Activated CD8-positive, alpha-beta T cell treated with anti-CD3 and anti-CD28 coated beads for 36 hours (primary cell): ENCODE data around the gene P4HB. TPM values are rescaled to one million over a fixed set of nuclear protein-coding genes. Genes with fewer than 3 reads are reported as not detected.

Source experiments
- ATAC-seq: fragments of 200-7000 bp; cut with Tn5 transposase; one replicate; pipeline ENCODE4 v1.10.0; 2021; ENCODE audit warnings: mild to moderate bottlenecking, moderate library complexity
- CTCF ChIA-PET: fragments of 350-600 bp; sonication (Branson Sonifier 250); formaldehyde crosslinking; loops from one replicate; lab custom pipeline; 2021; ENCODE audit warnings: antibody characterized with exemption; lab: Charles Lee
- POLR2A ChIA-PET: fragments of 350-600 bp; sonication (Branson Sonifier 250); formaldehyde crosslinking; loops from one replicate; lab custom pipeline; 2021; ENCODE audit warnings: antibody characterized with exemption; lab: Charles Lee
- DNase-seq: peaks from one replicate; pipeline ENCODE4 v3.0.0-alpha.2; 2020
- H3K27ac Mint-ChIP-seq: one replicate; pipeline ENCODE4 v1.8.0; 2021; ENCODE audit warnings: mild to moderate bottlenecking, mixed read lengths
- H3K27me3 Mint-ChIP-seq: one replicate; pipeline ENCODE4 v1.8.0; 2021; ENCODE audit warnings: mixed read lengths
- H3K36me3 Mint-ChIP-seq: one replicate; pipeline ENCODE4 v1.8.0; 2021; ENCODE audit warnings: low read depth, mixed read lengths
- H3K4me1 Mint-ChIP-seq: one replicate; pipeline ENCODE4 v1.8.0; 2021; ENCODE audit warnings: low read depth, mixed read lengths
- H3K4me3 Mint-ChIP-seq: one replicate; pipeline ENCODE4 v1.8.0; 2021; ENCODE audit warnings: mild to moderate bottlenecking, moderate library complexity, mixed read lengths
- H3K9me3 Mint-ChIP-seq: one replicate; pipeline ENCODE4 v1.8.0; 2021; ENCODE audit warnings: mixed read lengths
- intact Hi-C: fragments of 100-400 bp; cut with micrococcal nuclease; formaldehyde crosslinking; loops from one replicate; pipeline ENCODE4 v1.10.0; 2022
- total RNA-seq, 2 experiments: library from RNA; stranded (reverse); gene quantifications; one replicate each; pipeline ENCODE4 v1.2.3, GENCODE V29; 2021
- TF ChIP-seq, protein P1 (sequence below): fragments of 200-600 bp; IDR thresholded peaks from one replicate; pipeline ENCODE4 v1.8.0; 2022; ENCODE audit warnings: antibody characterized with exemption, mild to moderate bottlenecking

The P4HB gene
- total RNA-seq, 2 experiments from 2014 or later = 408 to 434 TPM

DNA sequence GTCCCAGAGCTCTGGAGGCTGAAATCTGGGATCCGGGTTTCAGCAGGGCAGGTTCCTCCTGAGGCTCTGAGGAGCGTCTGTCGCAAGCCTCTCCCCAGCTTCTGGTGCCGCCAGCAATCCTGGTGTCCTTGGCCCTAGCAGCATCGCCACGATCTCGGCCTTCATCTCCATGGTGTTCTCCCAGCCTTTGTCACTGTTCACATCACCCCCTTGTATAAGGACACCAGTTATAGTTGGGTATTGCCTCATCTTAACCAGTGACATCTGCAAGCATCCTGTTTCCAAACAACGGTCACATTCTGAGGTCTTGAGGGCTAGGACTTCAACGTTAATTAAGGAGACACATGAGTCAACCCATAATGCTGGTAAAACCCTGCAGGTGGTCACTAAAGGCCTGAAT lies 22.7 kb downstream of the P4HB start:
- H3K36me3 Mint-ChIP-seq = no peaks in the 10 kb centered on the region
- H3K27ac Mint-ChIP-seq = no peak overlapping the region
- H3K4me1 Mint-ChIP-seq = peaks cover 3% of the 10 kb centered on the region
- no peaks in the 10 kb centered on the region for H3K9me3 Mint-ChIP-seq
- intact Hi-C loops = no loop called here
- TF ChIP-seq, protein P1, sequence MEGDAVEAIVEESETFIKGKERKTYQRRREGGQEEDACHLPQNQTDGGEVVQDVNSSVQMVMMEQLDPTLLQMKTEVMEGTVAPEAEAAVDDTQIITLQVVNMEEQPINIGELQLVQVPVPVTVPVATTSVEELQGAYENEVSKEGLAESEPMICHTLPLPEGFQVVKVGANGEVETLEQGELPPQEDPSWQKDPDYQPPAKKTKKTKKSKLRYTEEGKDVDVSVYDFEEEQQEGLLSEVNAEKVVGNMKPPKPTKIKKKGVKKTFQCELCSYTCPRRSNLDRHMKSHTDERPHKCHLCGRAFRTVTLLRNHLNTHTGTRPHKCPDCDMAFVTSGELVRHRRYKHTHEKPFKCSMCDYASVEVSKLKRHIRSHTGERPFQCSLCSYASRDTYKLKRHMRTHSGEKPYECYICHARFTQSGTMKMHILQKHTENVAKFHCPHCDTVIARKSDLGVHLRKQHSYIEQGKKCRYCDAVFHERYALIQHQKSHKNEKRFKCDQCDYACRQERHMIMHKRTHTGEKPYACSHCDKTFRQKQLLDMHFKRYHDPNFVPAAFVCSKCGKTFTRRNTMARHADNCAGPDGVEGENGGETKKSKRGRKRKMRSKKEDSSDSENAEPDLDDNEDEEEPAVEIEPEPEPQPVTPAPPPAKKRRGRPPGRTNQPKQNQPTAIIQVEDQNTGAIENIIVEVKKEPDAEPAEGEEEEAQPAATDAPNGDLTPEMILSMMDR = no peak
- ATAC-seq = no peak
- ChIA-PET CTCF (no interaction called here), POLR2A (interaction anchor here (0.6 to 0.7 kb wide), 3 partner anchors 9 to 22 kb away, joined by 3 read pairs; no protein-coding TSS in a partner anchor)
- no peak overlapping the region for H3K4me3 Mint-ChIP-seq
- H3K27me3 Mint-ChIP-seq = no peaks in the 10 kb centered on the region
- DNase-seq = no peak

DNA sequence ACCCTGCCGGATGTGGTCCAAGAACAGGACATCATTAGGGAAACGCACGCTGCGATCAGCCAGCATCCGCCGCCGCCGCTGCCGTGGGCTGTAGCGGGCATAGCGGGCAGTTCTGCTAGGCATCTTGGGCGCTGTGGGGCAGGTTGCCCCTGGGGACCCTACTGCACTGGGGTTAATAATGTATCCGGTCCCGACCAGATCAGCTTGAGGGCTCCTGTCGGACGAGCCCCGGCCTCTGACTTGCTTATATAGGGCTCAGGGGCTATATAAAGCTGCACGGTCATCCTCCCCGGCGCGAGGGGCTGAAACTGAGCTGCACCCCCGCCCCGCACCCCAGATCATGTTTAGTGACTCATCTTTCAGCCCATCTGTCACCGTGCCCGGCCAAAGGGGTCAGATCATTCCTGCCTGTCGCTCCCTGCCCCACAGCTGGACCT lies 25.5 kb downstream of the P4HB start, which contains the start of gene PPP1R27:
PPP1R27 (minus strand) TSS at position 220 of the 437 bp plus-strand sequence; CDS start at position 123, 97 bp downstream.
- CTCF ChIA-PET = interaction anchor here (1.2 kb wide), 1 partner anchor 35 kb away, joined by 3 read pairs; no protein-coding TSS in a partner anchor

DNA sequence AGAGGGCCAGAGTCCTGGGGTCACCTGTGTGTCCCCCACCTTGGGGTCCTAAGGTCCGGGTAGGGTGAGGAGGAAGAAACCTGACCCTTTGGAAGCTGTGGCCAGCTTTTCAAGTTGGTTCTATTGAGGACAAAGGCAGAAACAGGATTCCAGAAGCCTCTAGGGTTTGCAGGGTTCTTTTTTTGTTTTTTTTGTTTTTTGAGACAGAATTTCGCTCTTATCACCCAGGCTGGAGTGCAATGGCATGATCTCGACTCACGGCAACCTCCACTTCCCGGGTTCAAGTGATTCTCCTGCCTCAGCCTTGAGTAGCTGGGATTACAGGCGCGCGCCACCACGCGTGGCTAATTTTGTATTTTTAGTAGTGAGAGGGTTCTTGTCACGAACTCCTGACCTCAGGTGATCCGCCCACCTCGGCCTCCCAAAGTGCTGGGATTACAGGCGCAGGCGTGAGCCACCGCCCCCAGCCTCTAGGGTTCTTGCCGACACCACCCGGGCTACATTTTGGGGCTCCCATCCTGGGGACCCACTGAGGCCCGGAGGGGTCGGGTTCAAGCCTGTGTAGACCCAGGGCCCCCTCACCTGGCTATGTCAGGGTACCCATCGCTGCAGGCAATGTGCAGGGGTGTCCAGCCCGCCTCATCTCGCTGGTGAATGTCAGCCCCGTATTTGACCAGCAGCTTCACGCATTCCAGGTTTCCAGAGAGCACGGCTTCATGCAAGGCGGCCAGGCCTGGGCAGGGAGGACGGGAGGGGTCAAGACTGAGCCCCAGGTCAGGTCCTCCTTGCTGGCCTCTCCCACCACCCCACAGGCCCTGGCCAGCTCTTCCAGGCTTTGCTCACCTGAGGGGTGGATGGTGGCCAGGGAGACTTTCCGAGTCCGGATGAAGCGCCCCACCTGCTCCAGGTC lies 26.2 kb downstream of the P4HB start:
- TF ChIP-seq, protein P1 = no peak
- no peaks in the 10 kb centered on the region for H3K9me3 Mint-ChIP-seq
- no peaks in the 10 kb centered on the region for H3K27me3 Mint-ChIP-seq

More for the DNA sequence above, 25.5 kb downstream of the P4HB start, which contains the start of gene PPP1R27:
- intact Hi-C loops = no loop called here
- POLR2A ChIA-PET = interaction anchor here (1.6 to 2.5 kb wide), 2 partner anchors 8 to 17 kb away, joined by 8 to 11 read pairs; no protein-coding TSS in a partner anchor
- Mint-ChIP-seq H3K27ac (peak within 1 kb of the TSS; percentile 91), H3K36me3 (peaks cover 3% of the 10 kb centered on the region), H3K9me3 (no peaks in the 10 kb centered on the region), H3K4me1 (peaks cover 20% of the 10 kb centered on the region), H3K27me3 (no peaks in the 10 kb centered on the region), H3K4me3 (peak within 1 kb of the TSS; percentile 88)
- TF ChIP-seq, protein P1 = no peak
- ATAC-seq (no peak), DNase-seq (no peak)

DNA sequence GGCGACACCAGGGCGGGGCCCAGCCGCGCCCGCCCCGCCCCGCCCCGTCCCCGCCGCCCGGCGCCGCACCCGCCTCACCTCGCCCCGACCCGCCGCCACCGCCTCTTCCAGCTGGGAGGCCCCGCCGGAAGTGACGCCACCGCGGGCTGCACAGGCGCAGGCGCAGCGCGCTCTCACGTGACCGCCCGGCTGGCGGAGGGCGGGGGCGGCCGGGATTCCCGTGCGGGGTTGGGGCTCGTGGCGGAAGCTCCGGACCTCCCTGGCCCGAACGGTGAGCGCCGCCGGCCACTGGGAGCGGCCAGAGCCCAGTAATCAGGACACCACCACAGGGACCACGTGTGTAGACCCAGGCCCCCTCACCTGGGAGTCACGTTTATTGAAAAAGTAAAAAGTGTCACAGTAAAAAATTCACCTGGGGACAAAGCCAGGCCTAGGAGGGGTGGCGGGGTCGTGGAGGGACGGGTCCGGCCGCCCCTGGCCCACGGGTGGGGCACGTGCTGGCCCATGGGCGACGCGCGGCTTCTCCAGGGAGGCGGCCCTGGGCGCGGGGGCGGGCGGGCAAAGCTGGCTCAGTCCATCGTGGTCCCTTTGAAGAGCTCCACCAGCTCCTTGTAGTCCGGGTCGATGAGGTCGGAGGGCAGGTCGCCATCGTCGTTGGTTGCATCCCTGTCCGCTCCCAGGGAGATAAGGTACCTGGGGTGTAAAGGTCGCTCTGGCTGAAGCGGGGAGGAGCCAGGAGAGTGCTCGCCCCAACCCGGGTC lies 27.0 kb downstream of the P4HB start, which contains the start of gene MCRIP1:
MCRIP1 (minus strand) TSS at position 132 of the 761 bp plus-strand sequence. CDS start 8,785 bp downstream, outside the sequence.
- peak within 1 kb of the TSS; percentile 95 for H3K27ac Mint-ChIP-seq
- TF ChIP-seq, protein P1 = no peak
- H3K27me3 Mint-ChIP-seq = no peaks in the 10 kb centered on the region
- ChIA-PET POLR2A (interaction anchor here (0.6 to 2.8 kb wide), 13 partner anchors 9 to 465 kb away, joined by 3 to 14 read pairs (median 5); partner anchors contain the start of genes ARHGDIA and MRPL12), CTCF (interaction anchor here (1.0 kb wide), 1 partner anchor 99 kb away, joined by 3 read pairs; no protein-coding TSS in a partner anchor)
- peaks cover 25% of the 10 kb centered on the region for H3K4me1 Mint-ChIP-seq
- peaks cover 3% of the 10 kb centered on the region for H3K36me3 Mint-ChIP-seq
- no peaks in the 10 kb centered on the region for H3K9me3 Mint-ChIP-seq
- intact Hi-C loops = no loop called here
- ATAC-seq (peak; percentile 82), DNase-seq (peak; percentile 96)
- peak within 1 kb of the TSS; percentile 95 for H3K4me3 Mint-ChIP-seq

More for the DNA sequence above, 26.2 kb downstream of the P4HB start:
- peaks cover 3% of the 10 kb centered on the region for H3K36me3 Mint-ChIP-seq
- no peak for ATAC-seq
- peaks cover 23% of the 10 kb centered on the region for H3K4me1 Mint-ChIP-seq
- POLR2A ChIA-PET = interaction anchor here (0.6 to 2.8 kb wide), 12 partner anchors 9 to 464 kb away, joined by 3 to 14 read pairs (median 5); partner anchors contain the start of genes ARHGDIA and MRPL12
- peak overlapping the region; percentile 88 for H3K4me3 Mint-ChIP-seq
- intact Hi-C loops = no loop called here
- CTCF ChIA-PET = interaction anchor here (1.0 to 1.2 kb wide), 2 partner anchors 36 to 100 kb away, joined by 3 read pairs; no protein-coding TSS in a partner anchor
- no peak for DNase-seq
- H3K27ac Mint-ChIP-seq = peak overlapping the region; percentile 91
